ENCODE data around the gene BDH1. TPM values are rescaled to one million over a fixed set of nuclear protein-coding genes. Genes with fewer than 3 reads are reported as not detected.

The BDH1 gene
- total RNA-seq, 1 donor from 2014 or later: 1.5 TPM

DNA sequence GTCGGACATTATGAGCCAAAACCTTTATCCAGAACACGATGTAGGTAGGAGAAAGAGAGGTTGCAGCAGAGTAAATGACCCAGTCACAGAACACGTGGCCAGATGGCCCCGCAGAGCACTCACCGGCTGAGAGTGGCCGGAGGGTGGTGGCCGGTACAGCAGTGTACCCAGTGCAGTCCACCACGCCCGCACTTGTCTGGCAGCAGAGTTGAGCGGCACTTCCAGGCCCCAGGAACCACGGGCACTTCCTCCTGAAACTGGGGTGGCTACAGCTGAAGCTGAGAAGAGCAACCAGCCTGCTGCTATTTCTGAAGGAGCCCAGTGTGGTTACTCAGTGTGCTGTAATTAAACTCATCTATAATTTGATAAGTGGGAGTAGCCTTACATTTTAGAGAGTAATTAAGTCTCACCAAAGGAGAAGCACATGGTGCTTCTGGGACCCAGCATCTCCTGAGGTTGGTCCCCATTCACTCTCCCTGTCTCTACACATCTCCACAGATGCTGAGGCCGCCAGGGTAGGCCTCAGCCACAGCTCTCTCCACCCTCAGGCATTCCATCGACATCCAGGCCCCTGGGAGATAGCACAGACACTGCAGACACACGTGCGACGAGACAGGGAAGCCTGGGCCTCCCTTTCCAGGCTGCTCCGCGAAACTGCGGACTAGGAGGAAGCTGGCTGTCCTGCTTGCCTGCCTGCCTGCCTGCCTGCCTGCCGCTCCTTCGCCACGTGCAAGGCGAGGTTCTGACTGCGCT is 49.8 kb downstream of the BDH1 start:
- DNase-seq (ENCODE audit: low read depth) (no peak), FAIRE-seq (no peak)
- no peak overlapping the region for H3K27ac Mint-ChIP-seq (ENCODE audit: unreplicated experiment)
- no peak overlapping the region for H3K4me3 Mint-ChIP-seq (ENCODE audit: unreplicated experiment)
- no peaks in the 10 kb centered on the region for H3K36me3 ChIP-seq (ENCODE audit: insufficient read depth, low read length)
- H3K4me1 ChIP-seq (ENCODE audit: insufficient read depth, low read length): peaks cover 13% of the 10 kb centered on the region
- no peak overlapping the region for H3K4me3 ChIP-seq (ENCODE audit: insufficient read depth, low read depth, low read length)
- no peak overlapping the region for H3K27ac ChIP-seq (ENCODE audit: low read depth, low read length)
- H3K79me2 ChIP-seq (ENCODE audit: insufficient read depth, low read length): no peaks in the 10 kb centered on the region
- peaks cover 9% of the 10 kb centered on the region for H3K4me1 Mint-ChIP-seq (ENCODE audit: low read depth, unreplicated experiment)
- peaks cover 9% of the 10 kb centered on the region for H3K27me3 Mint-ChIP-seq (ENCODE audit: low read depth, unreplicated experiment)
- no peaks in the 10 kb centered on the region for H3K9me3 Mint-ChIP-seq (ENCODE audit: unreplicated experiment)
- TF ChIP-seq EZH2 (IDR thresholded peaks at IDR 0.05; ENCODE audit: insufficient read depth, low read length): no peak
- TF ChIP-seq, protein P1, sequence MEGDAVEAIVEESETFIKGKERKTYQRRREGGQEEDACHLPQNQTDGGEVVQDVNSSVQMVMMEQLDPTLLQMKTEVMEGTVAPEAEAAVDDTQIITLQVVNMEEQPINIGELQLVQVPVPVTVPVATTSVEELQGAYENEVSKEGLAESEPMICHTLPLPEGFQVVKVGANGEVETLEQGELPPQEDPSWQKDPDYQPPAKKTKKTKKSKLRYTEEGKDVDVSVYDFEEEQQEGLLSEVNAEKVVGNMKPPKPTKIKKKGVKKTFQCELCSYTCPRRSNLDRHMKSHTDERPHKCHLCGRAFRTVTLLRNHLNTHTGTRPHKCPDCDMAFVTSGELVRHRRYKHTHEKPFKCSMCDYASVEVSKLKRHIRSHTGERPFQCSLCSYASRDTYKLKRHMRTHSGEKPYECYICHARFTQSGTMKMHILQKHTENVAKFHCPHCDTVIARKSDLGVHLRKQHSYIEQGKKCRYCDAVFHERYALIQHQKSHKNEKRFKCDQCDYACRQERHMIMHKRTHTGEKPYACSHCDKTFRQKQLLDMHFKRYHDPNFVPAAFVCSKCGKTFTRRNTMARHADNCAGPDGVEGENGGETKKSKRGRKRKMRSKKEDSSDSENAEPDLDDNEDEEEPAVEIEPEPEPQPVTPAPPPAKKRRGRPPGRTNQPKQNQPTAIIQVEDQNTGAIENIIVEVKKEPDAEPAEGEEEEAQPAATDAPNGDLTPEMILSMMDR (IDR thresholded peaks at IDR 0.05; ENCODE audit: insufficient read depth, low read depth, low read length): no peak
- no peaks in the 10 kb centered on the region for H3K9me3 ChIP-seq (ENCODE audit: insufficient read depth, low read depth, low read length)
- H3K9ac ChIP-seq (ENCODE audit: low read length): no peak overlapping the region
- no peaks in the 10 kb centered on the region for H3K27me3 ChIP-seq (ENCODE audit: insufficient read depth, low read length)
- no peaks in the 10 kb centered on the region for H4K20me1 ChIP-seq (ENCODE audit: insufficient read depth, low read length)
- no peaks in the 10 kb centered on the region for H3K36me3 Mint-ChIP-seq (ENCODE audit: low read depth, unreplicated experiment)
- no peak overlapping the region for H2AFZ ChIP-seq (ENCODE audit: low read depth, low read length)
- H3K4me2 ChIP-seq (ENCODE audit: low read length): no peak overlapping the region

- FAIRE-seq (no peak), DNase-seq (ENCODE audit: low read depth) (no peak)
- TF ChIP-seq, protein P1 (IDR thresholded peaks at IDR 0.05; ENCODE audit: insufficient read depth, low read depth, low read length): no peak
- TF ChIP-seq EZH2 (IDR thresholded peaks at IDR 0.05; ENCODE audit: insufficient read depth, low read length): no peak
- H3K4me3 ChIP-seq (ENCODE audit: insufficient read depth, low read depth, low read length): no peak overlapping the region
- no peaks in the 10 kb centered on the region for H3K9me3 Mint-ChIP-seq (ENCODE audit: unreplicated experiment)
- no peak overlapping the region for H3K9ac ChIP-seq (ENCODE audit: low read length)
- H3K27ac Mint-ChIP-seq (ENCODE audit: unreplicated experiment): no peak overlapping the region
- no peak overlapping the region for H2AFZ ChIP-seq (ENCODE audit: low read depth, low read length)
- H3K36me3 ChIP-seq (ENCODE audit: insufficient read depth, low read length): no peaks in the 10 kb centered on the region
- H3K4me3 Mint-ChIP-seq (ENCODE audit: unreplicated experiment): no peak overlapping the region
- H3K4me1 Mint-ChIP-seq (ENCODE audit: low read depth, unreplicated experiment): peaks cover 5% of the 10 kb centered on the region
- peaks cover 5% of the 10 kb centered on the region for H3K4me1 ChIP-seq (ENCODE audit: insufficient read depth, low read length)
- no peaks in the 10 kb centered on the region for H3K79me2 ChIP-seq (ENCODE audit: insufficient read depth, low read length)
- peaks cover 9% of the 10 kb centered on the region for H3K27me3 Mint-ChIP-seq (ENCODE audit: low read depth, unreplicated experiment)
- H4K20me1 ChIP-seq (ENCODE audit: insufficient read depth, low read length): no peaks in the 10 kb centered on the region
- H3K9me3 ChIP-seq (ENCODE audit: insufficient read depth, low read depth, low read length): no peaks in the 10 kb centered on the region
- no peak overlapping the region for H3K27ac ChIP-seq (ENCODE audit: low read depth, low read length)
- no peaks in the 10 kb centered on the region for H3K36me3 Mint-ChIP-seq (ENCODE audit: low read depth, unreplicated experiment)
- H3K27me3 ChIP-seq (ENCODE audit: insufficient read depth, low read length): no peaks in the 10 kb centered on the region
- H3K4me2 ChIP-seq (ENCODE audit: low read length): no peak overlapping the region
These were observed 51.1 kb downstream of the BDH1 start for GRCh38 chr3:197504641-197505121.

- Histone ChIP-seq H3K79me2 (ENCODE audit: insufficient read depth, low read length) (no peaks in the 10 kb centered on the region), H3K27me3 (ENCODE audit: insufficient read depth, low read length) (no peaks in the 10 kb centered on the region), H3K4me2 (ENCODE audit: low read length) (no peak overlapping the region), H3K4me3 (ENCODE audit: insufficient read depth, low read depth, low read length) (no peak overlapping the region), H3K4me1 (ENCODE audit: insufficient read depth, low read length) (peaks cover 5% of the 10 kb centered on the region), H3K9me3 (ENCODE audit: insufficient read depth, low read depth, low read length) (no peaks in the 10 kb centered on the region), H3K36me3 (ENCODE audit: insufficient read depth, low read length) (no peaks in the 10 kb centered on the region), H3K9ac (ENCODE audit: low read length) (no peak overlapping the region), H4K20me1 (ENCODE audit: insufficient read depth, low read length) (no peaks in the 10 kb centered on the region), H3K27ac (ENCODE audit: low read depth, low read length) (no peak overlapping the region), H2AFZ (ENCODE audit: low read depth, low read length) (no peak overlapping the region)
- peaks cover 7% of the 10 kb centered on the region for H3K4me1 Mint-ChIP-seq (ENCODE audit: low read depth, unreplicated experiment)
- peaks cover 9% of the 10 kb centered on the region for H3K27me3 Mint-ChIP-seq (ENCODE audit: low read depth, unreplicated experiment)
- TF ChIP-seq EZH2 (IDR thresholded peaks at IDR 0.05; ENCODE audit: insufficient read depth, low read length): no peak
- TF ChIP-seq, protein P1 (IDR thresholded peaks at IDR 0.05; ENCODE audit: insufficient read depth, low read depth, low read length): no peak
- no peak overlapping the region for H3K4me3 Mint-ChIP-seq (ENCODE audit: unreplicated experiment)
- no peaks in the 10 kb centered on the region for H3K9me3 Mint-ChIP-seq (ENCODE audit: unreplicated experiment)
- DNase-seq (ENCODE audit: low read depth) (no peak), FAIRE-seq (no peak)
- no peak overlapping the region for H3K27ac Mint-ChIP-seq (ENCODE audit: unreplicated experiment)
- H3K36me3 Mint-ChIP-seq (ENCODE audit: low read depth, unreplicated experiment): no peaks in the 10 kb centered on the region
These were observed 51.5 kb downstream of the BDH1 start for GRCh38 chr3:197504229-197504628.

All from astrocyte (in vitro differentiated cells and primary cell).